Panc1 (cell line): ENCODE results near the gene SHISAL1. TPM values are rescaled to one million over a fixed set of nuclear protein-coding genes. Genes with fewer than 3 reads are reported as not detected.

Experiments used
- ATAC-seq: fragments of 200-7000 bp; cut with Tn5 transposase; 2 replicates; pipeline ENCODE4 v1.9.1; 2020; ENCODE audit warnings: mild to moderate bottlenecking, moderate library complexity
- BruUV-seq: library from RNA; stranded (reverse); fragments of 400-500 nt; replicated peaks from 2 replicates; lab custom pipeline; 2021; lab: Mats Ljungman, UMichigan
- CTCF ChIA-PET: fragments of 300-600 bp; sonication (Branson Sonifier 250); formaldehyde crosslinking; loops from one replicate; lab custom pipeline; 2022; ENCODE audit warnings: antibody characterized with exemption; lab: Charles Lee
- POLR2A ChIA-PET: fragments of 300-600 bp; sonication (Branson Sonifier 250); formaldehyde crosslinking; loops from one replicate; lab custom pipeline; 2022; ENCODE audit warnings: antibody characterized with exemption; lab: Charles Lee
- DNase-seq: peaks from one replicate; pipeline ENCODE4 v3.0.0-alpha.2; 2010; ENCODE audit warnings: low read depth, low spot score
- H3K27ac ChIP-seq: 2 replicates; pipeline ENCODE4 v1.5.1; 2011; ENCODE audit warnings: mild to moderate bottlenecking, low read length, inconsistent platforms
- H3K27me3 ChIP-seq: fragments of 200-500 bp; sonication (Bioruptor generic); 2 replicates; pipeline ENCODE4 v1.6.0; 2014; ENCODE audit warnings: low read length, inconsistent platforms; ENCODE audit not compliant: control insufficient read depth, insufficient read depth
- H3K36me3 ChIP-seq: fragments of 200-500 bp; sonication (Bioruptor generic); 2 replicates; pipeline ENCODE4 v1.5.1; 2014; ENCODE audit warnings: inconsistent platforms, mild to moderate bottlenecking, low read length, moderate library complexity; ENCODE audit not compliant: control insufficient read depth, insufficient read depth
- H3K4me1 ChIP-seq: 2 replicates; pipeline ENCODE4 v1.5.1; 2011; ENCODE audit warnings: inconsistent platforms, mild to moderate bottlenecking, low read length, moderate library complexity; ENCODE audit not compliant: control insufficient read depth, insufficient read depth
- H3K4me3 ChIP-seq, 2 experiments: 2 replicates each; pipeline ENCODE4 v1.5.1; 2011 to 2012; ENCODE audit warnings: low read depth in 2 of 2, low read length in 2 of 2, mild to moderate bottlenecking in 2 of 2, inconsistent platforms in 1 of 2, moderate library complexity in 1 of 2
- H3K9me3 ChIP-seq: fragments of 200-500 bp; sonication (Bioruptor generic); 2 replicates; pipeline ENCODE4 v1.5.1; 2014; ENCODE audit warnings: low read depth, mild to moderate bottlenecking, inconsistent platforms, low read length, moderate library complexity; ENCODE audit not compliant: control insufficient read depth, insufficient read depth
- POLR2AphosphoS5 ChIP-seq: IDR thresholded peaks from 2 replicates; pipeline ENCODE4 v1.6.1; 2012; ENCODE audit warnings: mild to moderate bottlenecking, low read depth, low read length, moderate library complexity
- REST ChIP-seq, 2 experiments: IDR thresholded peaks; 2 replicates each; pipeline ENCODE4 v1.6.1; 2011 to 2012; ENCODE audit warnings: low read depth in 2 of 2, control low read depth in 1 of 2, low read length in 1 of 2, mild to moderate bottlenecking in 1 of 2, moderate library complexity in 1 of 2; ENCODE audit not compliant: insufficient read depth in 1 of 2
- SIN3A ChIP-seq: IDR thresholded peaks from 2 replicates; pipeline ENCODE4 v1.6.1; 2012; ENCODE audit warnings: low read depth, mild to moderate bottlenecking, low read length, moderate library complexity, borderline replicate concordance; ENCODE audit not compliant: insufficient read depth
- TCF7L2 ChIP-seq: IDR thresholded peaks from 2 replicates; pipeline ENCODE4 v1.6.1; 2011; ENCODE audit warnings: mild to moderate bottlenecking, low read depth, low read length, inconsistent platforms
- in situ Hi-C: cut with HindIII; loops from 2 replicates; pipeline ENCODE4 v1.10.0; 2016; ENCODE audit warnings: low sequenced_read_pairs, low pct_unique_long_range_greater_than_20kb
- intact Hi-C: fragments of 100-400 bp; cut with micrococcal nuclease; formaldehyde crosslinking; loops from one replicate; pipeline ENCODE4 v1.10.0; 2022; ENCODE audit not compliant: unreplicated experiment
- total RNA-seq: library from RNA; stranded (reverse); gene quantifications from one replicate; pipeline ENCODE4 v1.2.1, GENCODE V29; 2021; ENCODE audit not compliant: unreplicated experiment
- TF ChIP-seq, protein P1 (sequence below): fragments of 450-650 bp; IDR thresholded peaks from 2 replicates; pipeline ENCODE4 v1.5.1; 2017; ENCODE audit warnings: mild to moderate bottlenecking

Gene SHISAL1
- total RNA-seq, 1 experiment from 2014 or later = 1.2 TPM

DNA sequence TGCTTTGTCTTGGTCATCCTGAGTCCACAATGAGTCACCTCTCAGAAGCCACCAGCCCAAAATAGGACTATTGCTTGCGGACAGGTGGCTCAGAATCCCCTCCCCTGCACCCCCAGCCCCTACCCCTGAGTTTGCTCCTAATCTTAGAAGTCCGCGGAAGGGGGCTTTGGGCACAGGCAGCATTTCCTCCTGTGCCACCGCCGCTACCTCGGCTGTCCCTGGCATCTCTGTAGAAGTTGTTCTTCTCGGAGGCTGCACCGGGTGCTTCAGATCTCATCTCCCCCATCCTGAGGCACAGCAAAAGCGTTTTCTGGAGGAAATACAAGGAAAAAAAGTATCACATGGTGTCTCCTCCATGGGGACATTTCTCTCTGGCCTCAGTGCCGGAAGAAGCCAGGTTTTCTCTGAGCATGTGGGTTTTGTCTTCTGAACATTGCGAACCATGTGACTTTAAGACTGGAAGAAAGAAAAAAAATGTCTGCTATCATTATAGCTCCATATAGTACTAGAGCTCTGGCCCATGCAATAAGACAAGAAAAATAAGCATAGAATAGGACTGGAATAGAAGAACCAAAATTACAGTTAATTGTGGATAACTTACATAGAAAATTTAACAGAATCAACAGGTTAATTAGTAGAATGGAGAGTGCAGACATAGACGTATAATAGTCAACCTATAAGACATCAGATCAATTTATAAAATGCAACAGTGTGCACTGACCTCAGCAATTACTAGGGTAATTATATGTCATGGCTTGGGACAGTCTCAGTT, 63.2 kb downstream of the SHISAL1 start:
- no peak for ATAC-seq

GRCh38 chr22:44248926-44249325, 63.8 kb downstream of the SHISAL1 start:
- no peaks in the 10 kb centered on the region for H3K4me1 ChIP-seq
- CTCF ChIA-PET = no interaction called here
- no peaks in the 10 kb centered on the region; the same call in 1 of the 2 replicates for H3K27me3 ChIP-seq
- POLR2A ChIA-PET = no interaction called here
- no peaks in the 10 kb centered on the region for H3K9me3 ChIP-seq
- no peak overlapping the region for H3K4me3 ChIP-seq
- no TSS peak for BruUV-seq
- no peak for DNase-seq
- no peak for ATAC-seq
- H3K36me3 ChIP-seq = no peaks in the 10 kb centered on the region
- intact Hi-C loops (no loop called here), in situ Hi-C loops (no loop called here)
- H3K27ac ChIP-seq = no peak overlapping the region
- TF ChIP-seq POLR2AphosphoS5 = no peak
- no peak for TF ChIP-seq REST (IDR thresholded peaks at IDR 0.05; ENCODE audit: insufficient read depth in 1 of 2, low read depth in 2 of 2, low read length in 1 of 2)
- TF ChIP-seq, protein P1, sequence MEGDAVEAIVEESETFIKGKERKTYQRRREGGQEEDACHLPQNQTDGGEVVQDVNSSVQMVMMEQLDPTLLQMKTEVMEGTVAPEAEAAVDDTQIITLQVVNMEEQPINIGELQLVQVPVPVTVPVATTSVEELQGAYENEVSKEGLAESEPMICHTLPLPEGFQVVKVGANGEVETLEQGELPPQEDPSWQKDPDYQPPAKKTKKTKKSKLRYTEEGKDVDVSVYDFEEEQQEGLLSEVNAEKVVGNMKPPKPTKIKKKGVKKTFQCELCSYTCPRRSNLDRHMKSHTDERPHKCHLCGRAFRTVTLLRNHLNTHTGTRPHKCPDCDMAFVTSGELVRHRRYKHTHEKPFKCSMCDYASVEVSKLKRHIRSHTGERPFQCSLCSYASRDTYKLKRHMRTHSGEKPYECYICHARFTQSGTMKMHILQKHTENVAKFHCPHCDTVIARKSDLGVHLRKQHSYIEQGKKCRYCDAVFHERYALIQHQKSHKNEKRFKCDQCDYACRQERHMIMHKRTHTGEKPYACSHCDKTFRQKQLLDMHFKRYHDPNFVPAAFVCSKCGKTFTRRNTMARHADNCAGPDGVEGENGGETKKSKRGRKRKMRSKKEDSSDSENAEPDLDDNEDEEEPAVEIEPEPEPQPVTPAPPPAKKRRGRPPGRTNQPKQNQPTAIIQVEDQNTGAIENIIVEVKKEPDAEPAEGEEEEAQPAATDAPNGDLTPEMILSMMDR = no peak
- TF ChIP-seq SIN3A = no peak
- no peak for TF ChIP-seq TCF7L2

More for the DNA sequence above, 63.2 kb downstream of the SHISAL1 start:
- Histone ChIP-seq H3K27me3 (no peaks in the 10 kb centered on the region), H3K36me3 (no peaks in the 10 kb centered on the region), H3K4me3 (no peak overlapping the region), H3K9me3 (no peaks in the 10 kb centered on the region), H3K27ac (no peak overlapping the region), H3K4me1 (no peaks in the 10 kb centered on the region)
- CTCF ChIA-PET = no interaction called here
- no peak for DNase-seq
- in situ Hi-C loops (no loop called here), intact Hi-C loops (no loop called here)
- TF ChIP-seq, protein P1 = no peak
- TF ChIP-seq TCF7L2 = no peak
- TF ChIP-seq POLR2AphosphoS5 = no peak
- no TSS peak for BruUV-seq
- POLR2A ChIA-PET = interaction anchor here (0.6 kb wide), 1 partner anchor 444 kb away, joined by 5 read pairs; no protein-coding TSS in a partner anchor
